ENCODE data around the gene SGTA.

SGTA gene

DNA sequence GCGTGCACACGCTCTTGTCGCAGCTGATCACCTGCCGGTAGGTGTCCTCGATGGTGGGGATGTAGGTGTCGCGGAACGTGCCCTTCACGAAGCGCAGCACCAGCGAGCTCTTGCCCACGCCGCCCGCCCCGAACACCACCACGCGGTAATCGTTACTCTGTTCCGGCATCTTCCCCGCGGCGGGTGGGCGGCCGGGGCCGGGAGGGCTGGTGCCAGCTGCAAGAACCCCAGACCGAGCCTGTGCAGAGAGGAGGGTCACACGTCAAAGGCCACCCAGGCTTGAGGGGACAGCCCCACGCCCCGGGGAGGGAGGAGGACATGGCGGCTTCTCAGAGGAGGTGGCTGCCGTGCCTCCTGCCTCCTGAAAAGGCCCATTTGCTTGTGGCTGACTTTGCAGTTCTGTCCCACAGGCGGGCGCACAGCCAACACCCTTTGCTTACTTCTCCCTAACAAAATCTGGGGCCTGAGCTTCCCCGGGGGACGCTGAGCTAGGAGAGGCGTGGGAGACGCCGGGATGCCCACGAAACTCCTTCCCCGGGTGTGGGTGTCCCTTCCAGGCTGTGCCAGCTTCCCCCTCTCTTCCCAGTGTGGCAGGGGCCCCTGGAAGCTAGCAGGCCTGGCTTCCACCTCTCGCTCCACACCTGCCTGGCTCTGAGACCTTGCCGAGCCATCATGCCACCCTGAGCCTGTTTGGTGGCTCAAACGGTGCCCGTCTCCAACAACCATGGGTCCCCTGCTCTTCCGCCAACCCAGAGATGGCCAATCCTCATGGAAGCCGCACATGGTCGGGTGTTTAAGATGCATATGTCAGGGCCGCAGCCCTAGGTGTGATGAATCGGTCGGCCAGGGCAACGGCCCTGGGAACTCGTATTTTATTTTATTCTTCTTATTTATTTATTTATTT, 65.2 kb downstream of the SGTA start:
- peaks cover 60% of the 10 kb centered on the region for H3K27me3 ChIP-seq
- TF ChIP-seq, protein P1, sequence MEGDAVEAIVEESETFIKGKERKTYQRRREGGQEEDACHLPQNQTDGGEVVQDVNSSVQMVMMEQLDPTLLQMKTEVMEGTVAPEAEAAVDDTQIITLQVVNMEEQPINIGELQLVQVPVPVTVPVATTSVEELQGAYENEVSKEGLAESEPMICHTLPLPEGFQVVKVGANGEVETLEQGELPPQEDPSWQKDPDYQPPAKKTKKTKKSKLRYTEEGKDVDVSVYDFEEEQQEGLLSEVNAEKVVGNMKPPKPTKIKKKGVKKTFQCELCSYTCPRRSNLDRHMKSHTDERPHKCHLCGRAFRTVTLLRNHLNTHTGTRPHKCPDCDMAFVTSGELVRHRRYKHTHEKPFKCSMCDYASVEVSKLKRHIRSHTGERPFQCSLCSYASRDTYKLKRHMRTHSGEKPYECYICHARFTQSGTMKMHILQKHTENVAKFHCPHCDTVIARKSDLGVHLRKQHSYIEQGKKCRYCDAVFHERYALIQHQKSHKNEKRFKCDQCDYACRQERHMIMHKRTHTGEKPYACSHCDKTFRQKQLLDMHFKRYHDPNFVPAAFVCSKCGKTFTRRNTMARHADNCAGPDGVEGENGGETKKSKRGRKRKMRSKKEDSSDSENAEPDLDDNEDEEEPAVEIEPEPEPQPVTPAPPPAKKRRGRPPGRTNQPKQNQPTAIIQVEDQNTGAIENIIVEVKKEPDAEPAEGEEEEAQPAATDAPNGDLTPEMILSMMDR (IDR thresholded peaks at IDR 0.05), result no peak
- H3K9me3 ChIP-seq, result no peaks in the 10 kb centered on the region

DNA sequence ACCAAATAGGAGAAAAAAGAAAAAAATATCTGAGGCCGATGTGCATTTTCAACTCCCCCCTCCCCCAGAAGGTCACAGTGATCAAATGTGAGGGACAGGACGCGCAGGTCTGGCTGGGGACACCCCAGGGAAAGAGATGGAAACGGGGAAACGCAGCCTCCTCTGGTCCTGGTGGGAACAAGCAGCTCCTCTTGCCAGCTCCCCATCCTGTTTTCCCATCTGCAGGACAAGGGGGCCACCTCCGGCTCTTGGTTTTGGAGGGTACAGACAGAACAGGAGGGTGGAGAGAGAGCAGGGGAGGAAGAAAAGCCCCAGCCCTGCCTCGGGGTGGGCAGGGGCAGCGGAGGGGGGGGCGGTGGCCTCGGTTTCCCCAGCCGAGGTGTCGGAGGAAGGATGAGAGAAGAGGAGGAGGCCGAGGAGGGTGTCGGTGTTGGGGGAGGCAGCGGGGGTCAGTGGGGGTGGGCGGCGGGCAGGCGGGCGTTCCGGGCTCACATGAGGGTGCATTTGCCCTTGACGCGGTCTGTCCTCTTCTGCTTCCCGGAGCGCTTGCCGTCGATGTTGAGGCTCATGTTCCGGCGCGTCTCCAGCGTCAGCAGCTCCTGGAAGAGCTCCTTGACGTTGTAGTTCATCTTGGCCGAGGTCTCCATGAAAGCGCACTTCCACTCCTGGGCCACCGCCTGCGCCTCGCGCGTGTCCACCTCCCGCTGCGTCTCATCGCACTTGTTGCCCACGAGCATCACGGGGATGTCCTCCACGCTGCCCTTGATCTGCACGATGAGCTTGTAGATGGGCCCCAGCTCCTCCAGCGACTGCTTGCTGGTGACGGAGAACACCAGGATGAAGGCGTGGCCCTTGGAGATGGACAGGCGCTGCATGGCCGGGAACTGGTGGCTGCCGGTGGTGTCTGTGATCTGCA, 66.1 kb downstream of the SGTA start:
- Histone ChIP-seq H3K4me1 (ENCODE audit: control insufficient read depth in 1 of 2, insufficient read depth in 1 of 2, low read depth in 1 of 2, low read length in 1 of 2) (peaks cover 0 to 4% of the 10 kb centered on the region in 2 experiments), H3K4me3 (ENCODE audit: low read depth in 1 of 2, low read length in 1 of 2) (no peak overlapping the region), H3K36me3 (no peaks in the 10 kb centered on the region), H3K27ac (no peak overlapping the region), H3K27me3 (peaks cover 51% of the 10 kb centered on the region), H3K9me3 (no peaks in the 10 kb centered on the region)
- TF ChIP-seq, protein P1 (IDR thresholded peaks at IDR 0.05), result no peak

More for the DNA sequence above, 65.2 kb downstream of the SGTA start:
- H3K4me3 ChIP-seq (ENCODE audit: low read depth in 1 of 2, low read length in 1 of 2), result no peak overlapping the region
- no peaks in the 10 kb centered on the region for H3K36me3 ChIP-seq
- H3K4me1 ChIP-seq (ENCODE audit: control insufficient read depth in 1 of 2, insufficient read depth in 1 of 2, low read depth in 1 of 2, low read length in 1 of 2), result peaks cover 0 to 4% of the 10 kb centered on the region in 2 experiments
- H3K27ac ChIP-seq, result no peak overlapping the region

DNA sequence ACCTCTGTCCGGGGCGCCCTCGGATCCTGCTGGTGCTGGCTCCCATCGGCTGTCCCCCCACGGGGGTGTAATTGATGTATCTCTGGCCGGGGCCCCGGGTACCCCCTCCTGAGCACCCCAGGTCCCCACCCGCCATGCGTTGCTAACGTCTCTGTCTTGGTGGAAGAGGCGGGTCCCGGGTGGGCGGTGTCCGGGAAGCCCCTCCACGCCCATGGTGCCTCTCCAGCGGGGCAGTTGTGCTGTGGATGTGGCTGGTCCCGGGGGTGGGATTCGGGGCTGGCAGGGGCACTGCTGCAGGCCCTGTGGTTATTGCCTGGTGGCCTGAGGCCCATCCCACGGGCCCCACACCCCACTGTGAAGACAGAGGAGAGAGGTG, 66.8 kb downstream of the SGTA start:
- H3K9me3 ChIP-seq, result no peaks in the 10 kb centered on the region
- H3K4me3 ChIP-seq (ENCODE audit: low read depth in 1 of 2, low read length in 1 of 2), result no peak overlapping the region
- H3K4me1 ChIP-seq (ENCODE audit: control insufficient read depth in 1 of 2, insufficient read depth in 1 of 2, low read depth in 1 of 2, low read length in 1 of 2), result peaks cover 0 to 2% of the 10 kb centered on the region in 2 experiments
- peaks cover 44% of the 10 kb centered on the region for H3K27me3 ChIP-seq
- H3K36me3 ChIP-seq, result no peaks in the 10 kb centered on the region
- no peak overlapping the region for H3K27ac ChIP-seq
- TF ChIP-seq, protein P1 (IDR thresholded peaks at IDR 0.05), result no peak

DNA sequence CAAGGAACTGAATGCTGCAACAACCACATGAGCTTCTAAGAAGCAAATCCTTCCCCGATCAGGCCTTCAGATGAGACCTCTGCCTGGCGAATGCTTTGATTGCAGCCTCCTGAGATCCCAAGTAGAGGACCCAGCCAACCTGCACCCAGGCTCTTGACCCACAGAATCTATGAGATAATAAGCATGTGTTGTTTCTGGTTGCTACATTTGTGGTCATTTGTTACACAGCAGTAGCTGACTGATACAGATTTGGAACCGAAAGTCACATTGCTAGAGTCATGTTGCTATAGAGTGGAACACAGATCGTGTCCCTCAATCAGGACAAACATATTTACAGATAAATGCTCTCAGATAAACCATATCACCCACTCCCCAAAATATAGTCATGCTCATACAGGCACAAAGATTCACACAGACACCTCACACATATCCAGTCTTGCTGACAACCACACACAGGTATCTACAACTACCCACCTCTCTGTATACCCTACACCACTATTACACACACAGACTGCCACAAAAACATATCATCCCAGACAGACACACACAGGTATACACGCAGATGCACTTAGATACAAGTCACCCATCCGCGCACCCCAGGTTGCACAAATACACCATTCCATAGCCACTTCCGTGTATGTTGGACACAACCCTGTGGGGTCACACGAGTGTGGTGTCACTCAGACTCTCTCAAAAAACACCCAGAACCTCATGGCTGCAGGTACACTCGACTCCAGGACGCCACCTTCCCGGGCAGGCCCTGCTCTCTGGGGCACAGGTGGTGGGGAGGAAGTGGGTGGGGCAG, 67.4 kb downstream of the SGTA start:
- Histone ChIP-seq H3K27me3 (peaks cover 39% of the 10 kb centered on the region), H3K4me1 (ENCODE audit: control insufficient read depth in 1 of 2, insufficient read depth in 1 of 2, low read depth in 1 of 2, low read length in 1 of 2) (peaks cover 4 to 8% of the 10 kb centered on the region in 2 experiments), H3K9me3 (no peaks in the 10 kb centered on the region), H3K27ac (no peak overlapping the region), H3K4me3 (ENCODE audit: low read depth in 1 of 2, low read length in 1 of 2) (no peak overlapping the region), H3K36me3 (no peaks in the 10 kb centered on the region)
- TF ChIP-seq, protein P1 (IDR thresholded peaks at IDR 0.05), result no peak
